GM20431 (cell line): Measurements from ENCODE around the gene NPC1.

Experiments used
- in situ Hi-C: fragments of 300-500 bp; cut with MseI, MboI; formaldehyde crosslinking; loops from one replicate; pipeline ENCODE4 v1.15.0; 2020; ENCODE audit warnings: low sequenced_read_pairs; ENCODE audit not compliant: unreplicated experiment

Gene NPC1

DNA sequence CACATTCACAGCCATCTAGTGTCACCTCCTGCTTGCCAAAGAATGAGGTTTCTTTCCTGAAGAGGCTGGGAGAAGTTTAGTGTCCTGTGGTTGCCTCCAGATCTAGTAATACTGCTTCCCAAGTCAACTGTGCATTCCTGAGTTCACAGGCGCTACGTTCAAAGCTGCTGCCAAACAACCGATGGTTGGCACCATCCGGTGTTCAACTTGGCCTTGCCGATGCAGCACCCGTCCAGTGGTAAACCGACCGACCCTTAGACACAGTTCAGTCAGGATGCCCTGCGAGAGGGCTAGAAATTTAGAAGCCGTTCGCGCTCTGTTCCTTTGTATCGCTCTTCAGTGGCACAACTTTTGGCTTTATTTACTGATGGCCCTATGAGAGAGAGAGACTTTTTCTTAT, 54.4 kb downstream of the NPC1 start:
- in situ Hi-C loops: no loop called here

DNA sequence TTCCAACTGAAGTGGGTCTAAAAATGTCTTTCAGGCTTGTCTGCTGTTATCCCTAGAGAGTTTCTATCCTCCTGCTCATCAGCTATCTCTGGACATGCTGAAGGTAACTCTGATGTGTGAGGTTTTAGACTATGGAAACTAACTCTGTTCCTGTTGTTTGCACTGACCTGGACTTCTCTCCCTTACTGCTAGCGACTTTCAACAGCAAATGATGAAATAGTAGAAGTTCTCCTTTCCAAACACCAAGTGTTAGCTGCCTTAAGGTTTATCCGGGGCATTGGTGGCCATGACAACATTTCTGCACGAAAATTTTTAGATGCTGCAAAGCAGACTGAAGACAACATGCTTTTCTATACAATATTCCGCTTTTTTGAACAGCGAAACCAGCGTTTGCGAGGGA, 56.1 kb downstream of the NPC1 start:
- in situ Hi-C loops: no loop called here

DNA sequence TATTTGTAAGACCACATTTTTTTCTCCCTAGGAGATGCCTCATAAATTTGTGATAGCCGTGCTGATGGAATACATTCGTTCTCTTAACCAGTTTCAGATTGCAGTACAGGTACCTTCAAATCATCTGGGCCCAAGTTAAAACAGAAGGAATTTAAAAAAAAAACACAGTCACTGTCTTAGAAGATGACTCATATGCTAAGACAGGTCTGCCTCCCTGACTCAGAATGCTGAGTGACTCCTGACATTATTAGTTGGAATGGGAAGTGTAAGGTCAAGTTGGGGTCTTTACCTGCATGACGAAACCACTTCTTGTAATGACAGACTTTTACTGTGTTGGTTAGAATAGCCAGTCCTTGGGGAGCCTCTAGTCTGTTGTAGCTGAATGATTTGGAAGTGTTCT, 56.7 kb downstream of the NPC1 start:
- in situ Hi-C loops: no loop called here

DNA sequence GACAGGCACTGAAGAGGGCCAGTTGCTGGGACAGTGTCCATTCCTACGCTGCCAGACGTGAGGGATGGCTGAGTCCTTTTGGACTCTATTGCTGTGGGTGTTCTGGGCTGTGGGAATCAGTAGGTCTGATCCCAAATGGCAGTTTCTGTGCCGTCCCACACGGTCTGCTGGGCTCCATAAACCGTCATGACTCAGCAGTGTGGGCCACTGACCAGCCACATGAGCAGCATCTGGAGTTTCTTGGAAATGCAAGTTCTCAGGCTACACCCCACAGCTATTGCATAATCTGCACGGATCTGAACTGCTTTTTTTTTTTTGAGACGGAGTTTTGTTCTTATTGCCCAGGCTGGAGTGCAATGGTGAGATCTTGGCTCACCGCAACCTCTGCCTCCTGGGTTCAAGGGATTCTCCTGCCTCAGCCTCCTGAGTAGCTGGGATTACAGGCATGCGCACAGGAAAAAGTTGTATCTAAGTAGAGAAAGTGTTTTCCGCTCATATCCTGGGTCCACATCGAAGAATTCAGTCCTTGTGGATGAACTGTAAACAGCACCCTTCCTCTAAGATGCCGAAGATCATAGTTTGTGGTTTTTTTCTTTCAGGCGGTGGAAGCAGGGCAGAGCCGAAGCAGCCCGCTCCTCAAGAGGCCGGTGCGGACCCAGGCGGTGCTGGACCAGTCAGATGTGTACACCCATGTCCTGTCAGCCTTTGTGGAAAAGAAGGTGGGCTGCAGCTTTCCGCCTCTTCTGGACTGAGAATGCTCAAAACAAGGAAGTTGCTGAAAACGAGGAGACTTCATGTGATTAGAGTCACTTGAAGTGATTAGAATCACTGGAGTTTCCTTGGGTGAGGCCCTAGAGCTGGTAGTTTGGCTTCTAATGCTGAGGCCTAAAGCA, 57.5 kb downstream of the NPC1 start:
- in situ Hi-C loops: no loop called here

DNA sequence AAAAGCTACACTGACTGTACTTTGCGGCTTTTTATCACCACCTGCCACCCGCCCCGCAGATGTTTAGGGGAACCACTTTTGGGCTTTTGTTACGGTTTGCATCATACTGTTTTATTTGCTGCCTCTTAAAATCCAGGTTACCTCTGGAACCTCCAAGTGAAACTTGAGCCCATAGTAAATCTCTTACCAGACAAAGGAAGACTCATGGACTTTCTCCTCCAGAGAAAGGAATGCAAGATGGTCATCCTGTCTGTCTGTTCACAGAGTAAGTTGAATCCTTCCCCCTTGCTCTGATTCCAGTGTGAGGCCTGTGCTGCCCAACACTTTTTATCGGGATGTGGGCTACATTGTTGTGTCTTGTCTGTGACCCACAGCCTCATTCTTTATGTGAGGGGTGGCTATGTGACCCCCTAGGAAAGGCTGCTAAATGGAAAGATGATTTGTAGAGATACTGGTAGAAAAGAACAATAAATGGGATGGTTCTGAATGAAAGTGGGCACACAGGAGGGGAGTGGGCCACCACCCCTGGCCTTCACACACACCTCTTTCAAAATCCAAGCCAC, 59.7 kb downstream of the NPC1 start:
- in situ Hi-C loops: no loop called here

DNA sequence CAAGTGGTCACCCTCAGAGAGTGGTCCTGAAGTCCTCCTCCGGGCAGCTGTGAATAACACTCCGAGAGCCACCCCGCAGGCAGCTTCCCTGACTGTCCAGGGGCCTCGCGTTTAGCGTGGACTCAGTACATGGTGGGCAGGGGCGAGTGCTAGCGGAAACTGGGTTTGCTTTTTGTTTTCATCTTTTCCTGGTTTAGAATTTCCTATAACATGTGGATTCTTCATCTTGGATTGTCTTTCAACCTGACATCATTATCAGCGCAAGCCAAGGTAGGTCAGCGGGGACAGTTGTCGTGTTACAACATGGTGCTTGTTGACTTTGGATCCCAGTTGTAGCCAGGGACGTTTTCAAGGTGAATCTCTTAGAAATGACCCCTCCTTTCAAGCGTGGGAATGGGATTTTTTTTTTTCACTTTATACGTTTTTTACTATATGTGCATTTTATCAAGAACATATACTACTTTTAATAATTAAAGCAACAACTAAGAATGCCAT, 62.0 kb downstream of the NPC1 start:
- in situ Hi-C loops: loop anchor here (25.0 kb wide), 1 partner anchor 188 kb away; no protein-coding TSS in a partner anchor

DNA sequence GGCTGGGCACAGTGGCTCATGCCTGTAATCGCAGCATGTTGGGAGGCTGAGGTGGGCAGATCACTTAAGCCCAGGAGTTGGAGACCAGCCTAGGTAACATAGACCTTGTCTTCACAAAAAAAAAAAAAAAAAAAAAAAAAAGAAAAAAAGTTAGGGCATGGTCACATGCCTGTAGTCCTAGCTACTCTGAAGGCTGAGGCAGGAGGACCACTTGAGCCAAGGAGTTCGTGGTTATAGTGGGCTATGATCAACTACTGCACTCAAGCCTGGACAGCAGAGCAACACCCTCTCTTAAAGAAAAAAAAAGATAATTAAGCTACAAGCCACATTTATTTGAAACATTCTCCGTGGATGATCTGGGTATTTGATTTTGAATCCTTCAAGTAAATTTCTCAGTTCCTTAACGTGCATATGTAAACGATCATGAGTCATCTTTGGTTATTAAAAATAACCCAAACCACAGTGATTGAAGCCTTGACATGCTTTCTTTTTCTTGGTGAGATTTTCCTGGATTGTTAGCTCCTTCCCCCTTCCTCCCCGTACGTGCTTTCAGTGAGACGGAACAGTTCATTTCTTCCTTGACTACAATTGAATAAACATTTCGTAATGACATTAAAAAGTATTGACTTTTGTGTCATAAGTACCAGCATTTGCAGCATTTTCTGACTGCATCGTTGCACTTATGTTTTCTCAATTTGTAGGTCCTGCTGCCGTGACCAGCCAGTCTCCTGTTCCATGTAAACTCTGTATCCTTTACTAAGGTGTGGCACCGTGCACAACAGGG, 62.7 kb downstream of the NPC1 start:
- in situ Hi-C loops: loop anchor here (25.0 kb wide), 1 partner anchor 189 kb away; no protein-coding TSS in a partner anchor

DNA sequence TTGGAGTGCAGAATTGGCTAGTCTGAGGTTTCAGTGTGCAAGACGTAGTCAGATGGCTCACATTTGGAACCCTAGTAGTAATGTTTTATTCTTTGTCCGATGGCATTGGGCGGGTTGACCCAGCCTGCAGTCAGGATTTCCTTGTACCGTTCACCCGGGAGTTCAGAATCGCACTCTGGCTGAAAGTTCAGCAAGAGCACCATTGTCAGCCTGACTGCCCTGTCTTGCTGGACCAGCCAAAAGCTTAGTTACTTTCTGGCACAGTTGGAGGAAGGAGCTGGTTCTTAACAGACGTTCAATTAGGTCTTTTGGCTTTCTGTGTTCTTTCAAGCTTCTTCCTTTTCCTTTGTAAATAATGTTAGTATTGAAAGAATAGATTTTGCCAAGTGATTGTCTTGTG, 64.4 kb downstream of the NPC1 start:
- in situ Hi-C loops: loop anchor here (25.0 kb wide), 1 partner anchor 190 kb away; no protein-coding TSS in a partner anchor

DNA sequence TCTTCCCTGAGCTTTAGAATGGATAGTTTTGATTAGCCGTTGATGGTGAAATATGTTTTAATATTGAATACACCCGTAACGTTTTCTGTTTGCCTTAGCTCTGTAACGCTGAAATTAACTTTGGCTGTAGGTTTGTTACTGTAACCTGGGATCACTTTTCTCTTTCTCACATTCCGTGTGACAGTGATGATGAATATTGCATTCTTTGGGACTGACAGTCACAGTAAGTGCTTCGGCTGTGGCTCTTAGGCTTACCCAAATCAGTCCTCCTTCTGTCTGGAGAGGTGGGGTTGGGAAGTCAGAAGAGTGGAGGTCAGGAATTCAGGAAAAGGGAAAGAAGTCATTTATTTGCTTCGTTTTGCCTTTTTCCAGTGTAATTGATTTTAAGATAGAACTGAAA, 65.0 kb downstream of the NPC1 start:
- in situ Hi-C loops: loop anchor here (25.0 kb wide), 1 partner anchor 191 kb away; no protein-coding TSS in a partner anchor

DNA sequence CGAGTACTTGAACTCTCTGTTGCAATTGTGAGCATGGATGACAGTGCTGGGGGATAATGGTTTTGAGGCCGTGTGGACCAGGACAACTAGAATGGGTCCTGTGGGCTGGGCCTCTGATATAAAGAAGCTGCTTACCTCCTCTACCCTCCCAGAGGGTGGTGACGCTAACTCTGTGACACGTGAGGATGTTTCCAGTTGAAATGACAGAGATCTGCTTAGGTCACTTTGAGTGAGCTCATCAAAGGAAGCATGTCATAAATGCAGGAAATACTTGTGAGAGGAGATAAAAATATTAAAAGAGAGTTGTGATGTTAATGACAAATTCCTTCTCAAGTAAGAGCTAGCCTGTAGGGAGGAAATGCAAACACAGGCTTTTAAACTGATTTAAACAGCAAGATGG, 66.6 kb downstream of the NPC1 start:
- in situ Hi-C loops: loop anchor here (25.0 kb wide), 1 partner anchor 193 kb away; no protein-coding TSS in a partner anchor

DNA sequence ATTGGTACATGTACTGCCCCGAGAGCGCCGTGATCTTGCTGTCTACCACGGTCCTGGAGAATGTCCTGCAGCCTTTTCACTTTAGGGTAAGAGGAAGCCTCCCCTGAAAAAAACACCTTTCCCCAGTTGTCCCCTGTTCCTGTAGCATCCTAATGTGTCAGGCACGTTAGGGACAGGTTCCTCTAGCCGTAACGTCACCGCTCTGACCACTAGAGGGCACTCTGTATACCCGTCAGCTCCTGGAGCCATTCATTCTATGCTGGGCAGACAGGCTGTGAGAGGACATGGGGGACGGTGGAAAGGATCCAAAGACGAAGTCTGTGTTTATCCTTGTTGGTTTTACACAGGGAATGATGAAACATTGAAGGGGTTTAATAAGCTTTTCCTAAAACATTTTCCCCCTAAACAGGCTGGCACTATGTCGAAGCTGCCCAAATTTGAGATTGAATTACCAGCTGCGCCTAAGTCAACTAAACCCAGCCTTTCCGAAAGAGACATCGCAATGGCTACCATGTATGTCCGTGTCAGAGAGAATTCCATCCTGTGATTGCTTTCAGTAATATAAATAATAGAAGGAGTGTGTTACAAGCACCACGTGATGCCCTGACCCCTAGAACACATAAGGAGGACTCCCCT, 70.3 kb downstream of the NPC1 start:
- in situ Hi-C loops: loop anchor here (25.0 kb wide), 1 partner anchor 196 kb away; no protein-coding TSS in a partner anchor

DNA sequence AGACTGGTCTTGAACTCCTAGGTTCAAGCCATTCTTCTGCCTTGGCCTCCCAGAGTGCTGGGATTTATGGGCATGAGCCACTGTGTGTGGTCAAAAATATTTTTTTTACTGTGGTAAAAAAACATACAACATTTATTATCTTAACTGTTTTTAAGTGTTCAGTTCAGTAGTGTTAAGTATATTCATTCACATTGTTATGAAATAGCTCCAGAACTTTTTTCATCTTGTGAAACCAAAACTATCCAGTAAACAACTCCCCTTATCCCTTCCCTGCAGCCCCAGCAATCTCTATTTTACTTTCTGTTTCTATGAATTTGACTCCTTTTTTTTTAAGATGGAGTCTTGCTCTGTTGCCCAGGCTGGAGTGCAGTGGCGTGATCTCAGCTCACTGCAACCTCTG, 73.7 kb downstream of the NPC1 start:
- in situ Hi-C loops: loop anchor here (25.0 kb wide), 1 partner anchor 200 kb away; no protein-coding TSS in a partner anchor

DNA sequence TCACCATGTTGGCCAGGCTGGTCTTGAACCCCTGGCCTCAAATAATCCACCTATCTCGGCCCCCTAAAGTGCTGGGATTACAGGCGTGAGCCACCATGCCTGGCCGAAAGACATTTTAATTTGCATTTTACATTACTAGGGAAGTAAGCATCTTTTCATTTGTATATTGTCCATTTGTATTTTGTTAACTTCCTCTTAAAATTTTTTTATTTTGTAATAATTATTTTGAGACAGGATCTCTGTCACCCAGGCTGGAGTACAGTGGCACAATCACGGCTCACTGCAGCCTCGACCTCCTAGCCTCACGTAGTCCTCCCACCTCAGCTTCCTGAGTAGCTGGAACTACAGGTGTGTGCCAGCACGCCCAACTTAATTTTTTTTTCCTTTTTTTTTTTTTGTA, 74.1 kb downstream of the NPC1 start:
- in situ Hi-C loops: loop anchor here (25.0 kb wide), 1 partner anchor 200 kb away; no protein-coding TSS in a partner anchor

DNA sequence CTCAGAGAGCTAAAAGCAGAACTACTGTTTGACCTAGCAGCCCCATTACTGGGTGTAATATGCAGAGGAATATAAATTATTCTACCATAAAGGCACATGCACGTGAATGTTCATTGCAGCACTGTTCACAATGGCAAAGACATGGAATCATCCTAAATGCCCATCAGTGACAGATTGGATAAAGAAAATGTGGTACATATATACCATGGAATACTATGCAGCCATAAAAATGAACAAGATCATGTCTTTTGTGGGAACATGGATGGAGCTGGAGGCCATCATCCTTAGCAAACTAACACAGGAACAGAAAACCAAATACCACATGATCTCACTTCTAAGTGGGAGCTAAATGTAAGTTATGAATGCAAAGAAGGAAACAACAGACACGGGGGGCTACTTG, 75.4 kb downstream of the NPC1 start:
- in situ Hi-C loops: loop anchor here (25.0 kb wide), 1 partner anchor 201 kb away; no protein-coding TSS in a partner anchor

DNA sequence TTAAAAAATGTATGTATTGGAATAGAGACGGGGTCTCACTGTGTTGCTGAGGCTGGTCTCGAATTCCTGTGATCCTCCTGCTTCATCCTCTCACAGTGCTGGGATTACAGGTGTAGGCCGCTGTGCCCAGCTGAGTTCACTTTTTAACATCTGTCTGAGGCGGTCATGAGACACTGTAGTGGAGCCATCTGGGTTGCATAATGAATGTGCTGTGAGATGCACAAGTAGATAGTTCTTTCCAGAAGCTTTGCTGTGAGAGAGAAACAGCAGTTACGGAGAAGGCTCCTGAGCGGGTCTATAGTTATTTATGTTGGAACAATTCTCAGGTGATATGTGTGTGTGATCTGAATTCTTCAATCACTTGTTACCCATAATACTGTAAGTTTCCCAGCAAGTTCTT, 79.9 kb downstream of the NPC1 start:
- in situ Hi-C loops: loop anchor here (25.0 kb wide), 1 partner anchor 206 kb away; no protein-coding TSS in a partner anchor

DNA sequence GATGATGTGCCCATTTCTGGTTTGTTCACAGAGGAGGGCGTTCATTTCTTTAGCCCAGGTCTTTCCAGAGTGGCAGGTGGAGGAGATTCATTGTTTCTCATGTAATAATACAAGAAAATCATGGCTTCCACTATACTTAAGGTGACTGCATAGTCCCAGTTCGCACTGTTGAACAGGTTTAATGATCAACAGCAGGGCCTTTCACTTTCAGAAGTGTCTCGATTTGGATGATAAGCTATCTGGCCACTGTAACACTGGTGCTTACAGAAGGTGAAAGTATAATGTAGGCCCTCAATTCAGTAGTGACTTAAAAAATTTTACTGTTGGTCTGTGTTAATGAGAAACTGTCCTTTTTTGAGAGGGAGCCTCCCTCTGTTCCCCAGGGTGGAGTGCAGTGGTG, 81.6 kb downstream of the NPC1 start:
- in situ Hi-C loops: loop anchor here (25.0 kb wide), 1 partner anchor 208 kb away; no protein-coding TSS in a partner anchor

DNA sequence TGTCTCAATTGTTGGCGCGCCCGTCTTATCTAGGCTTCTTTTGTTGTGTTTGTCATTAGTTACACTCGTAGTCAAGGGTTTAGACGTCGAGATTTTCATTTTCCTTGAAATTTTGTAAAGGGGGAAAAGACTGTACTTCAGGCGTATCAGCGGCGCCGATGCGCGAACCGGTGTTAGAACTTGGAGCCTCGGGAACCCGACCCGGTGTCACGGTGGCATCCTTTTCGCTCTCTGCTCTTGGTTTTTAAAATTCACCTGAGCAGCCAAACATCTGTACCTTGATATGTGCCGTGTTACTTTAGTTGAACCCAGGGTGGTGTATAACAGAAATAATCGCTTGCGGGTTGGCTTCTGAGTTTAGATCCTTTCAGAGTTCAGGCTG, 82.4 kb downstream of the NPC1 start:
- in situ Hi-C loops: loop anchor here (25.0 kb wide), 1 partner anchor 208 kb away; no protein-coding TSS in a partner anchor

DNA sequence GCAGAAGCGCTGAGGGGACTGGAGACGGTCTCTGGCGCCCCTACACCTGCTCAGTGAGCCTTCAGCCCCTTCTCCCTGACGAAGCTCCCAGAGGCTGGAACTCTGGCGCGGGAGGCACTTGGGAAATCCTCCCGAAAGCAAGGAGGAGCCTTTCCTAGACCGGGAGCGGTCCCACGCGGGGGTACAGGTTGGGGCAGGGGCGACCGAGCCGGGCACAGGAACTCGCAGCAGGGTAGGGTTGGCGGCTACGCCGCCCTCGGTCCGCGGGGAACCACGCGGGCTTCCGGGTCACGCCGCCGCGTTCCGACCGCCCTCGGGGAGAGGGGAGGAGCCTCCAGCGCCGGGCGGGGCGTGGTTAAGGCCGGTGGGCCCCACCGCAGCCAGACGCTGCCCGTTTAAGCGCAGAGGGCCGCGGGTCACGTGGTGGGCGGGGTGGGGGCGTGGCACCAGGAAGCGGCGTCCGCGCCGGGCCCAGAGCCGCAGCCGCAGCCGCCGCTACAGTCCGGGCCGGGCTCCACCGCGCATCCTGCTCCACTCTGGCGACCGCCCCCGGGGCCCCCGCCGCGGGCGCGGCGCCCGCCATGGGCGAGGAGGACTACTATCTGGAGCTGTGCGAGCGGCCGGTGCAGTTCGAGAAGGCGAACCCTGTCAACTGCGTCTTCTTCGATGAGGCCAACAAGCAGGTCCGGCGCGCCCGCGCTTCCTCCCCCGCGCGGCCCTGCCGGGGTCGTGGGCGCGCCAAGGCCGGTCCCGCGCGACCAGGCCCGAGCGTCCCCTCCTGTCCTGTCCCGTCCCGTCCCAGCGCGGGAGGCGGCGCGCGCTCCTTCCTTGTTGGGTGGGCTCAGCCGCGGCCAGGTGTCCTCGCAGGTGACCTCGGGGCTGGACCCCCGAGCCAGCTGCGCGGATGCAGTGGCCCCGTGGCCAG, 83.0 kb downstream of the NPC1 start, which contains the start of gene RMC1:
TSS of gene RMC1 (plus strand) at position 474 of the 925 bp plus-strand sequence. CDS start at position 582, 108 bp downstream.
- in situ Hi-C loops: loop anchor here (25.0 kb wide), 1 partner anchor 209 kb away; no protein-coding TSS in a partner anchor
